SK-N-SH (cell line): ENCODE results near the gene TERT. TPM values are rescaled to one million over a fixed set of nuclear protein-coding genes. Genes with fewer than 3 reads are reported as not detected.

ENCODE experiments used
- CTCF ChIA-PET: fragments of 300-600, 350-600 bp; formaldehyde crosslinking; extraction: SDS; loops from one replicate; lab custom pipeline; 2021; lab: Yijun Ruan, JAX
- POLR2A ChIA-PET: fragments of 350-600 bp; sonication (Branson Sonifier 250); formaldehyde crosslinking; extraction: SDS; loops from one replicate; lab custom pipeline; 2020; ENCODE audit warnings: antibody characterized with exemption, inconsistent platforms; lab: Yijun Ruan, JAX
- DNase-seq: peaks from one replicate; pipeline ENCODE4 v3.0.0; 2012
- H2AFZ ChIP-seq: fragments of 200-600 bp; sonication (generic); 2 replicates; pipeline ENCODE4 v1.8.1; 2016; ENCODE audit warnings: antibody characterized with exemption, mild to moderate bottlenecking, low read depth
- H3F3A ChIP-seq: fragments of 200-600 bp; sonication (generic); replicated peaks from 2 replicates; pipeline ENCODE3; 2016; ENCODE audit warnings: antibody characterized with exemption, mild to moderate bottlenecking; ENCODE audit not compliant: insufficient read depth
- H3K27ac ChIP-seq, 2 experiments: fragments of 200-500 bp in 1 of 2; fragments of 200-600 bp in 1 of 2; sonication (Bioruptor generic) in 1 of 2; sonication (generic), shearing (Covaris generic) in 1 of 2; 2 replicates each; pipeline versions ENCODE4 v1.5.1 to v1.6.1; 2014 to 2016; ENCODE audit warnings: low read depth in 2 of 2, inconsistent platforms in 1 of 2, low read length in 1 of 2, mild to moderate bottlenecking in 1 of 2, mixed read lengths in 1 of 2
- H3K27me3 ChIP-seq: fragments of 200-600 bp; sonication (generic), shearing (Covaris generic); 2 replicates; pipeline ENCODE4 v1.6.1; 2016; ENCODE audit warnings: mixed run types; ENCODE audit not compliant: insufficient read depth
- H3K36me3 ChIP-seq, 2 experiments: fragments of 200-500 bp in 1 of 2; fragments of 200-600 bp in 1 of 2; sonication (Bioruptor generic) in 1 of 2; sonication (generic) in 1 of 2; replicated peaks in 1 of 2; 2 replicates each; pipeline versions ENCODE3 to v1.5.1; 2014 to 2016; ENCODE audit warnings: low read length in 1 of 2, mild to moderate bottlenecking in 1 of 2; ENCODE audit not compliant: insufficient read depth in 2 of 2, control insufficient read depth in 1 of 2
- H3K4me1 ChIP-seq, 2 experiments: fragments of 200-500 bp in 1 of 2; fragments of 200-600 bp in 1 of 2; sonication (Bioruptor generic) in 1 of 2; sonication (generic), shearing (Covaris generic) in 1 of 2; 2 replicates each; pipeline versions ENCODE4 v1.5.1 to v1.6.1; 2014 to 2016; ENCODE audit warnings: low read depth in 1 of 2, low read length in 1 of 2, mixed run types in 1 of 2; ENCODE audit not compliant: insufficient read depth in 2 of 2, control insufficient read depth in 1 of 2
- H3K4me2 ChIP-seq: fragments of 200-600 bp; sonication (generic), shearing (Covaris generic); 2 replicates; pipeline ENCODE4 v1.6.1; 2017; ENCODE audit warnings: mixed run types
- H3K4me3 ChIP-seq, 2 experiments: fragments of 200-500 bp in 1 of 2; fragments of 200-600 bp in 1 of 2; sonication (Bioruptor generic) in 1 of 2; sonication (generic), shearing (Covaris generic) in 1 of 2; 2 replicates each; pipeline versions ENCODE4 v1.5.1 to v1.8.1; 2014 to 2016; ENCODE audit warnings: low read depth in 2 of 2, inconsistent platforms in 1 of 2, low read length in 1 of 2, mild to moderate bottlenecking in 1 of 2, mixed read lengths in 1 of 2, moderate library complexity in 1 of 2
- H3K79me2 ChIP-seq: fragments of 200-600 bp; sonication (generic); 2 replicates; pipeline ENCODE4 v1.8.1; 2017; ENCODE audit warnings: mild to moderate bottlenecking; ENCODE audit not compliant: insufficient read depth
- H3K9ac ChIP-seq: fragments of 200-600 bp; sonication (generic); 2 replicates; pipeline ENCODE4 v1.6.1; 2017; ENCODE audit warnings: mixed run types
- H3K9me2 ChIP-seq: fragments of 200-600 bp; sonication (generic); 2 replicates; pipeline ENCODE4 v1.6.1; 2017; ENCODE audit warnings: mixed run types
- H3K9me3 ChIP-seq: fragments of 200-600 bp; sonication (generic); 2 replicates; pipeline ENCODE4 v1.6.1; 2017; ENCODE audit warnings: mixed run types, mild to moderate bottlenecking, moderate library complexity
- H4K20me1 ChIP-seq: fragments of 200-600 bp; sonication (generic); 2 replicates; pipeline ENCODE4 v1.6.1; 2017; ENCODE audit warnings: mild to moderate bottlenecking, mixed run types; ENCODE audit not compliant: insufficient read depth
- ELF1 ChIP-seq: IDR thresholded peaks from 2 replicates; pipeline ENCODE4 v1.4.0; 2012
- EP300 ChIP-seq, 2 experiments: IDR thresholded peaks; 2 replicates each; pipeline versions ENCODE4 v1.4.0 to v1.6.1; 2012; ENCODE audit warnings: borderline replicate concordance in 1 of 2, low read depth in 1 of 2, low read length in 1 of 2
- FOSL2 ChIP-seq: IDR thresholded peaks from 2 replicates; pipeline ENCODE4 v1.4.0; 2012; ENCODE audit warnings: low read depth, mild to moderate bottlenecking, moderate library complexity, borderline replicate concordance
- FOXM1 ChIP-seq: IDR thresholded peaks from 2 replicates; pipeline ENCODE4 v1.4.0; 2012; ENCODE audit warnings: low read depth, mild to moderate bottlenecking
- MEF2A ChIP-seq: IDR thresholded peaks from 2 replicates; pipeline ENCODE4 v1.4.0; 2012; ENCODE audit warnings: low read depth, borderline replicate concordance
- POLR2AphosphoS5 ChIP-seq: IDR thresholded peaks from 2 replicates; pipeline ENCODE4 v1.6.1; 2012; ENCODE audit warnings: low read depth, low read length
- RCOR1 ChIP-seq: fragments of 150-350 bp; IDR thresholded peaks from 2 replicates; pipeline ENCODE4 v1.6.1; 2017; ENCODE audit warnings: antibody characterized with exemption, low read length
- RFX5 ChIP-seq: IDR thresholded peaks from 2 replicates; pipeline ENCODE4 v1.6.1; 2012; ENCODE audit warnings: mild to moderate bottlenecking, improper control_type of control experiment, low read length
- SIN3A ChIP-seq: IDR thresholded peaks from 2 replicates; pipeline ENCODE4 v1.6.1; 2012; ENCODE audit warnings: low read depth, mild to moderate bottlenecking, low read length, moderate library complexity, borderline replicate concordance
- TAF1 ChIP-seq: IDR thresholded peaks from 2 replicates; pipeline ENCODE4 v1.6.1; 2012; ENCODE audit warnings: low read depth, mild to moderate bottlenecking, low read length, moderate library complexity, borderline replicate concordance
- WGBS: methylation state at CpG from one replicate; pipeline ENCODE4 v1.1.6; 2017; ENCODE audit warnings: low lambda C conversion rate; 5-methylcytosine and 5-hydroxymethylcytosine counted together
- polyA plus RNA-seq, 3 experiments: library from polyadenylated mRNA; depleted of rRNA; stranded (reverse); fragments of >200 nt; gene quantifications; 2 replicates each; pipeline ENCODE4 v1.2.3, GENCODE V29; 2012
- TF ChIP-seq, protein P1 (sequence below): fragments of 150-350 bp; IDR thresholded peaks from 2 replicates; pipeline ENCODE4 v1.6.1; 2016; ENCODE audit warnings: mild to moderate bottlenecking, low read depth, low read length
- TF ChIP-seq, protein P2 (sequence below): fragments of 200-600 bp; sonication (generic); IDR thresholded peaks from 2 replicates; pipeline ENCODE4 v1.6.1; 2017; ENCODE audit warnings: antibody characterized with exemption, mild to moderate bottlenecking, moderate library complexity
- TF ChIP-seq, protein P3 (sequence below): IDR thresholded peaks from 2 replicates; pipeline ENCODE4 v1.6.1; 2012; ENCODE audit warnings: mild to moderate bottlenecking, low read depth, low read length, moderate library complexity

TERT gene
- polyA plus RNA-seq, 1 of the 3 experiments (the other 2 are of a cell fraction) = 2.4 TPM

DNA sequence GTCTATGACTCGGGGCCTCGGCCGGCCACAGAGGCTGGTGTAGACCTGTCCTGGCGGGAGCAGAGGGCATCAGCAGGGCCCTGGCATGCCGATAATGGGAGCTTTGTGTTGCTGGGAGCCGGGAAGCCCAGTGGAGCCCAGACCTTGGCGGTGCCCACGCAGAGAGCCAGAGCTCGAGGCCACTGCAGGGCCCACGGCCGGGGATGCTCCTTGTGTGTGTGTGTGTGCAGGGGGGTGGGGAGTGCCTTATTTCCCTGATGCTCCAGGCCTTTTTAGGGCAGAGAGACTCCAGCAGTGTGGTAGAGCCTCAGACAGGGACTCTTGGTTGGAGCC lies 75.1 kb downstream of the TERT start:
- Histone ChIP-seq H3K9me2 (no peaks in the 10 kb centered on the region), H3K4me1 (no peaks in the 10 kb centered on the region), H3K36me3 (no peaks in the 10 kb centered on the region), H3K9ac (no peak overlapping the region), H2AFZ (no peak overlapping the region), H3F3A (peaks cover 6% of the 10 kb centered on the region), H3K4me2 (no peak overlapping the region), H3K9me3 (no peaks in the 10 kb centered on the region), H3K27ac (no peak overlapping the region), H3K4me3 (no peak overlapping the region), H3K27me3 (no peaks in the 10 kb centered on the region; the same call in 1 of the 2 replicates), H4K20me1 (no peaks in the 10 kb centered on the region), H3K79me2 (no peaks in the 10 kb centered on the region)
- WGBS = no CpG with 5 or more reads among the region's 11 CpGs
- TF ChIP-seq MEF2A = no peak
- no peak for TF ChIP-seq FOSL2
- no peak for TF ChIP-seq RCOR1
- no peak for DNase-seq
- CTCF ChIA-PET = interaction anchor here (0.9 kb wide), 1 partner anchor 46 kb away, joined by 3 read pairs; no protein-coding TSS in a partner anchor
- POLR2A ChIA-PET = no interaction called here

DNA sequence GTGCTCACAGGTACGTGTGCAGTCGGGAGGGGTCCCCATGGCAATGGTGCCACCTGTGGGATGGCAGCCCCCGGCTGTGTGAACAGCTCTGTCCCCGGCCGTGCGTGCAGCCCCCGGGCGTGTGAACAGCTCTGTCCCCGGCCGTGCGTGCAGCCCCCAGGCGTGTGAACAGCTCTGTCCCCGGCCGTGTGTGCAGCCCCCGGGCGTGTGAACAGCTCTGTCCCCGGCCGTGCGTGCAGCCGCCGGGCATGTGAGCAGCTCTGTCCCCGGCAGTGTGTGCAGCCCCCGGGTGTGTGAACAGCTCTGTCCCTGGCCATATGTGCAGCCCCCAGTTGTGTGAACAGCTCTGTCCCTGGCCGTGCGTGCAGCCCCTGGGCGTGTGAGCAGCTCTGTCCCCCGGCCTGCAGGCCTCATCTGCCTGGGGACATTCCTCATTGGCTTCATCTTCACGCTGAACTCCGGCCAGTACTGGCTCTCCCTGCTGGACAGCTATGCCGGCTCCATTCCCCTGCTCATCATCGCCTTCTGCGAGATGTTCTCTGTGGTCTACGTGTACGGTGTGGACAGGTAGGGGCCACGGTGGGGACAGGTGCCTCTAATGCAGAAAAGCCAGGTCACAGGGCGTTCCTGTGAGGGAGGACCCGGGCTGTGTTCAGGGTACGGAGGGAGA lies 75.6 kb downstream of the TERT start:
- H3K4me1 ChIP-seq = no peaks in the 10 kb centered on the region
- no peak for DNase-seq
- H3K36me3 ChIP-seq = no peaks in the 10 kb centered on the region
- H2AFZ ChIP-seq = no peak overlapping the region
- H3K4me3 ChIP-seq = no peak overlapping the region
- no peak overlapping the region for H3K27ac ChIP-seq
- TF ChIP-seq, protein P1, sequence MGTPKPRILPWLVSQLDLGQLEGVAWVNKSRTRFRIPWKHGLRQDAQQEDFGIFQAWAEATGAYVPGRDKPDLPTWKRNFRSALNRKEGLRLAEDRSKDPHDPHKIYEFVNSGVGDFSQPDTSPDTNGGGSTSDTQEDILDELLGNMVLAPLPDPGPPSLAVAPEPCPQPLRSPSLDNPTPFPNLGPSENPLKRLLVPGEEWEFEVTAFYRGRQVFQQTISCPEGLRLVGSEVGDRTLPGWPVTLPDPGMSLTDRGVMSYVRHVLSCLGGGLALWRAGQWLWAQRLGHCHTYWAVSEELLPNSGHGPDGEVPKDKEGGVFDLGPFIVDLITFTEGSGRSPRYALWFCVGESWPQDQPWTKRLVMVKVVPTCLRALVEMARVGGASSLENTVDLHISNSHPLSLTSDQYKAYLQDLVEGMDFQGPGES = no peak
- TF ChIP-seq TAF1 (no peak), EP300 (IDR thresholded peaks at IDR 0.05; ENCODE audit: borderline replicate concordance in 1 of 2, low read depth in 1 of 2, low read length in 1 of 2) (no peak), ELF1 (no peak), SIN3A (no peak), FOSL2 (no peak), POLR2AphosphoS5 (no peak), FOXM1 (no peak), RFX5 (no peak)
- TF ChIP-seq, protein P2, sequence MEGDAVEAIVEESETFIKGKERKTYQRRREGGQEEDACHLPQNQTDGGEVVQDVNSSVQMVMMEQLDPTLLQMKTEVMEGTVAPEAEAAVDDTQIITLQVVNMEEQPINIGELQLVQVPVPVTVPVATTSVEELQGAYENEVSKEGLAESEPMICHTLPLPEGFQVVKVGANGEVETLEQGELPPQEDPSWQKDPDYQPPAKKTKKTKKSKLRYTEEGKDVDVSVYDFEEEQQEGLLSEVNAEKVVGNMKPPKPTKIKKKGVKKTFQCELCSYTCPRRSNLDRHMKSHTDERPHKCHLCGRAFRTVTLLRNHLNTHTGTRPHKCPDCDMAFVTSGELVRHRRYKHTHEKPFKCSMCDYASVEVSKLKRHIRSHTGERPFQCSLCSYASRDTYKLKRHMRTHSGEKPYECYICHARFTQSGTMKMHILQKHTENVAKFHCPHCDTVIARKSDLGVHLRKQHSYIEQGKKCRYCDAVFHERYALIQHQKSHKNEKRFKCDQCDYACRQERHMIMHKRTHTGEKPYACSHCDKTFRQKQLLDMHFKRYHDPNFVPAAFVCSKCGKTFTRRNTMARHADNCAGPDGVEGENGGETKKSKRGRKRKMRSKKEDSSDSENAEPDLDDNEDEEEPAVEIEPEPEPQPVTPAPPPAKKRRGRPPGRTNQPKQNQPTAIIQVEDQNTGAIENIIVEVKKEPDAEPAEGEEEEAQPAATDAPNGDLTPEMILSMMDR = no peak
- TF ChIP-seq, protein P3, sequence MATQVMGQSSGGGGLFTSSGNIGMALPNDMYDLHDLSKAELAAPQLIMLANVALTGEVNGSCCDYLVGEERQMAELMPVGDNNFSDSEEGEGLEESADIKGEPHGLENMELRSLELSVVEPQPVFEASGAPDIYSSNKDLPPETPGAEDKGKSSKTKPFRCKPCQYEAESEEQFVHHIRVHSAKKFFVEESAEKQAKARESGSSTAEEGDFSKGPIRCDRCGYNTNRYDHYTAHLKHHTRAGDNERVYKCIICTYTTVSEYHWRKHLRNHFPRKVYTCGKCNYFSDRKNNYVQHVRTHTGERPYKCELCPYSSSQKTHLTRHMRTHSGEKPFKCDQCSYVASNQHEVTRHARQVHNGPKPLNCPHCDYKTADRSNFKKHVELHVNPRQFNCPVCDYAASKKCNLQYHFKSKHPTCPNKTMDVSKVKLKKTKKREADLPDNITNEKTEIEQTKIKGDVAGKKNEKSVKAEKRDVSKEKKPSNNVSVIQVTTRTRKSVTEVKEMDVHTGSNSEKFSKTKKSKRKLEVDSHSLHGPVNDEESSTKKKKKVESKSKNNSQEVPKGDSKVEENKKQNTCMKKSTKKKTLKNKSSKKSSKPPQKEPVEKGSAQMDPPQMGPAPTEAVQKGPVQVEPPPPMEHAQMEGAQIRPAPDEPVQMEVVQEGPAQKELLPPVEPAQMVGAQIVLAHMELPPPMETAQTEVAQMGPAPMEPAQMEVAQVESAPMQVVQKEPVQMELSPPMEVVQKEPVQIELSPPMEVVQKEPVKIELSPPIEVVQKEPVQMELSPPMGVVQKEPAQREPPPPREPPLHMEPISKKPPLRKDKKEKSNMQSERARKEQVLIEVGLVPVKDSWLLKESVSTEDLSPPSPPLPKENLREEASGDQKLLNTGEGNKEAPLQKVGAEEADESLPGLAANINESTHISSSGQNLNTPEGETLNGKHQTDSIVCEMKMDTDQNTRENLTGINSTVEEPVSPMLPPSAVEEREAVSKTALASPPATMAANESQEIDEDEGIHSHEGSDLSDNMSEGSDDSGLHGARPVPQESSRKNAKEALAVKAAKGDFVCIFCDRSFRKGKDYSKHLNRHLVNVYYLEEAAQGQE = no peak
- no peaks in the 10 kb centered on the region; the same call in 1 of the 2 replicates for H3K27me3 ChIP-seq
- peaks cover 6% of the 10 kb centered on the region for H3F3A ChIP-seq
- ChIA-PET POLR2A (no interaction called here), CTCF (interaction anchor here (0.9 to 1.2 kb wide), 2 partner anchors 13 to 45 kb away, joined by 3 read pairs; no protein-coding TSS in a partner anchor)
- WGBS = 24% methylated on average over 10 of the region's 38 CpGs
- H3K79me2 ChIP-seq = no peaks in the 10 kb centered on the region
- H3K9me3 ChIP-seq = no peaks in the 10 kb centered on the region
- H3K9ac ChIP-seq = no peak overlapping the region
- no peak overlapping the region for H3K4me2 ChIP-seq
- H4K20me1 ChIP-seq = no peaks in the 10 kb centered on the region
- H3K9me2 ChIP-seq = no peaks in the 10 kb centered on the region
